ENCODE measurements around the gene ZNF747.

DNA sequence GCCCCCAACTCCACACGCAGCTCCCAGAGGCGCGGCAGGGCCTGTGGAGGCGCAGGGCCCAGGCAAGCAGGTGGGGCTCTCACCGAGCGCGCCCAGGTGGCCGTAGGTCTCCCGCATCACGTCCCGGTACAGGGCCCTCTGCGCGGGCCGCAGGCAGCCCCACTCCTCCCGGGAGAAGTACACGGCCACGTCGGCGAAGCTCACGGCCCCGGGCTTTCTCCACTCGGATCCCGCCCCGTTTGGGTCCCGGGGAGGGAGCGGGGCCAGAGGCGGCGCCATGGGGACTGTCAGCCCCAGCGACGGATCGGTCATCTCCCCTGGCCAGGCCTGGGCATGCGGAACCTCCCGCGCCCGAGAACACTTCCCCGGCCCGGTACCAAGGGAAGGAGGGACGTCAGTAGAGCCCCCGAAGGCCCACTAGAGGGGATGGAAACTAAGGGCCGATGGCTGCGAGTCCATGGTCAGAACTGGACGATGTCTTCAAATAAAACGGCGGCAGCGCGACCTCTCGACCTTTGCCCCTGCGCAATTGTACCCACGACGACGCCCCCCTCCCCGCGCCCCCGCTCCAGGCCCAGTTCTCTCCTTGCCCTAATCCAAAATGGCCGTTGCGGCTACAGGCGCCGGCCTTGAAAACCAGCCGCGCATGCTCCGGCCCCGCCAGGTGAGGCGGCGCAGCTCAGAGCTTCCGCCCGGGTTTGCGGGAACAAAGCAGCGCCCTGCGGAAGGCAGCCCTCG lies at the start of gene ZNF747:
- TF ChIP-seq, protein P1, sequence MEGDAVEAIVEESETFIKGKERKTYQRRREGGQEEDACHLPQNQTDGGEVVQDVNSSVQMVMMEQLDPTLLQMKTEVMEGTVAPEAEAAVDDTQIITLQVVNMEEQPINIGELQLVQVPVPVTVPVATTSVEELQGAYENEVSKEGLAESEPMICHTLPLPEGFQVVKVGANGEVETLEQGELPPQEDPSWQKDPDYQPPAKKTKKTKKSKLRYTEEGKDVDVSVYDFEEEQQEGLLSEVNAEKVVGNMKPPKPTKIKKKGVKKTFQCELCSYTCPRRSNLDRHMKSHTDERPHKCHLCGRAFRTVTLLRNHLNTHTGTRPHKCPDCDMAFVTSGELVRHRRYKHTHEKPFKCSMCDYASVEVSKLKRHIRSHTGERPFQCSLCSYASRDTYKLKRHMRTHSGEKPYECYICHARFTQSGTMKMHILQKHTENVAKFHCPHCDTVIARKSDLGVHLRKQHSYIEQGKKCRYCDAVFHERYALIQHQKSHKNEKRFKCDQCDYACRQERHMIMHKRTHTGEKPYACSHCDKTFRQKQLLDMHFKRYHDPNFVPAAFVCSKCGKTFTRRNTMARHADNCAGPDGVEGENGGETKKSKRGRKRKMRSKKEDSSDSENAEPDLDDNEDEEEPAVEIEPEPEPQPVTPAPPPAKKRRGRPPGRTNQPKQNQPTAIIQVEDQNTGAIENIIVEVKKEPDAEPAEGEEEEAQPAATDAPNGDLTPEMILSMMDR (IDR thresholded peaks at IDR 0.05) = peak in 1 of 4 experiments; percentile 23
- TF ChIP-seq POLR2A (IDR thresholded peaks at IDR 0.05) = peak; percentile 61

Data from prostate gland (tissue), 2 donors.